ENCODE results near the gene LMF2.
A peak's percentile ranks its signal among the peaks of the same experiment; 100 is the strongest.
"Not testable (repeated sequence)": the region's sequence is repeated elsewhere in the genome, so short reads cannot be mapped to it uniquely, and the experiment has no call there.

Gene LMF2

GRCh38 chr22:50507421-50507990 is at the start of gene LMF2:
LMF2 (minus strand) TSS chr22:50507702; CDS start chr22:50507675, 27 bp downstream.
- DNase-seq (ENCODE audit: low read depth in 3 of 3): peak; percentile 82 to 96 (median 90)

GRCh38 chr22:50556703-50557102 is 49.2 kb upstream of the LMF2 start:
- no peak for DNase-seq (ENCODE audit: low read depth in 3 of 3)

GRCh38 chr22:50553310-50553709 is 45.8 kb upstream of the LMF2 start:
- DNase-seq (ENCODE audit: low read depth in 3 of 3): no peak

GRCh38 chr22:50551160-50551752 is 43.8 kb upstream of the LMF2 start:
- DNase-seq (ENCODE audit: low read depth in 3 of 3): no peak

- no peak for DNase-seq (ENCODE audit: low read depth in 3 of 3)
These were observed 42.9 kb upstream of the LMF2 start for GRCh38 chr22:50550395-50550794.

- DNase-seq (ENCODE audit: low read depth in 3 of 3): no peak
These were observed 41.7 kb upstream of the LMF2 start for GRCh38 chr22:50548921-50549790.

GRCh38 chr22:50548040-50548920 is 40.8 kb upstream of the LMF2 start:
- DNase-seq (ENCODE audit: low read depth in 3 of 3): no peak

GRCh38 chr22:50547263-50547985 is 39.9 kb upstream of the LMF2 start:
- DNase-seq (ENCODE audit: low read depth in 3 of 3): no peak

GRCh38 chr22:50546326-50547262 is 39.1 kb upstream of the LMF2 start:
- DNase-seq (ENCODE audit: low read depth in 3 of 3): no peak

- DNase-seq (ENCODE audit: low read depth in 3 of 3): no peak
These were observed 38.2 kb upstream of the LMF2 start, which contains the start of gene KLHDC7B for GRCh38 chr22:50545522-50546325. KLHDC7B (plus strand) TSS chr22:50545899; CDS start chr22:50546244, 345 bp downstream.

- DNase-seq (ENCODE audit: low read depth in 3 of 3): no peak
These were observed 37.3 kb upstream of the LMF2 start for GRCh38 chr22:50544746-50545253.

- DNase-seq (ENCODE audit: low read depth in 3 of 3): peak in 2 of 3 donors; percentile 71 to 81
These were observed 36.7 kb upstream of the LMF2 start for GRCh38 chr22:50544078-50544745.

GRCh38 chr22:50542416-50542927 is 35.0 kb upstream of the LMF2 start:
- DNase-seq (ENCODE audit: low read depth in 3 of 3): no peak

- DNase-seq (ENCODE audit: low read depth in 3 of 3): not testable (repeated sequence)
These were observed 34.1 kb upstream of the LMF2 start for GRCh38 chr22:50541667-50542026.

GRCh38 chr22:50540381-50540780 is 32.9 kb upstream of the LMF2 start:
- no peak for DNase-seq (ENCODE audit: low read depth in 3 of 3)

- DNase-seq (ENCODE audit: low read depth in 3 of 3): no peak
These were observed 30.3 kb upstream of the LMF2 start for GRCh38 chr22:50537765-50538164.

GRCh38 chr22:50536226-50536625 is 28.7 kb upstream of the LMF2 start:
- no peak for DNase-seq (ENCODE audit: low read depth in 3 of 3)

GRCh38 chr22:50535113-50535512 is 27.6 kb upstream of the LMF2 start:
- DNase-seq (ENCODE audit: low read depth in 3 of 3): no peak

Data from stimulated activated CD4-positive, alpha-beta T cell treated with anti-CD3 and anti-CD28 coated beads, TNF-alpha, amount 100 ng/mL, for 48 hours (primary cell).